ENCODE data around the gene CTIF.

Gene CTIF

DNA sequence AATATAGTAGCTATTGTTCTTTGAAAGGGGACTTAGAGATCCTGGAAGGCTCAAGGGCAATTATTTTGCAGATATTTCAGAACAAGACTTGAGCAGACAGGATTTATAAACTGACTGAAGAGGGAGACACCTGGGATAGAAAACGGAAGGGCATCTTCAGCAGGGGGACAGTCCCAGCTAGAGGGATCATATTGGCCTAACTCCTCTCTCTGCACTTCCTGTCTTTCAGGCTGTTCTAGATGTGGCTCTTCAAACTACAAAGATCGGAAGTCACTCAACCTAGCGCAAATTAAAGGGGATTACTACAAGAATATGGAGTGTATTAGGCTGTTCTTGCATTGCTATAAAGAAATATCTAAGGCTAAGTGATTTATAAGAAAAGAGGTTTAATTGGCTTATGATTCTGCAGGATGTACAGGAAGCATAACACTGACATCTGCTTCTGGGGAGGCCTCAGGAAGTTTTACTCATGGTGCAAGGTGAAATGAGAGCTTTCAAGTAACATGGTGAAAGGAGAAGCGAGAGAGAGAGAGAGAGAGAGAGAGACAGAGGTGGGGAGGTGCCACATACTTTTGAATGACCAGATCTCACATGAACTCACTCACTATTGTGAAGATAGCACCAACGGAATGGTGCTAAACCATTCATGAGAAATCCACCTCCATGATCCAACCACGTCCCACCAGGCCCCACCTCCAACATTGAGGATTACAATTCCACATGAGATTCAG lies 5.3 kb upstream of the CTIF start:
- no peak for DNase-seq

DNA sequence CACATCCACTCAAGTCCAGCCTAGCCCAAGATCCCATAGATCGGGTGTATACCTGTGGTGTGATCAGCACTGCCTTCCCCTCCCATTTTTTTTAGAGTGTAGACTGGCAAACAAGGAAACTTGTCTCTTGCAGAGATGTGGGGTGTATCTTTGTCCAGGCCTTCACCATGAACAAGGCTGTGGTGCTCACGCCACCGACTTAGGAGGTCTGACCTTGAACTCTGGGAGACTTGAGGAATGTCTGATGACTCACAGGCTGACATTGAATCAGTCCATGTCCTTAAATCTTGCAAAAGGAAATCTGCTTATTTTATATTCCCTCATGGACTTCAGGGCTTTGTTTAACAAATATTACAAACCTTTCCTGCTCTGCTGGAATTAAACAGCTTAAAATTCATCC lies 4.5 kb upstream of the CTIF start:
- DNase-seq = no peak

DNA sequence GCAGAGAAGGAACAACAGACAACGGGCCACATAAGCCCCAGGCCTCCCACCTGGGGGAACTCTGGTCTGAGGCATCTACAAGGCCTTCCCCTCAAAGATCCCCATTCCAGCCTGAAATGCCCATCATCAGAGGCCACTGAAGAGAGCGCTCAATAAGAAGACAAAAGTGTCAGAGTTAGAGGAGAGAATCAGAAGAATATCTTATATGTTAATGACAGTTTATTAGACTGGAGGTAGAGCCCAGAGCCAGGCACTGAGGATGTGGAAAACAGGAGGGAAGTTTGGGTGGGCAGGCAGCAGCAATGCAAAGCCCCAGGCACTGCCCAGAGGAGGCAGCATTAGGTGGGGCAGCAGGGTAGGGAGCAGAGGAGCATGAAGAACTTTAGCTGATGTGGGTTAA lies 2.9 kb upstream of the CTIF start:
- DNase-seq = no peak

DNA sequence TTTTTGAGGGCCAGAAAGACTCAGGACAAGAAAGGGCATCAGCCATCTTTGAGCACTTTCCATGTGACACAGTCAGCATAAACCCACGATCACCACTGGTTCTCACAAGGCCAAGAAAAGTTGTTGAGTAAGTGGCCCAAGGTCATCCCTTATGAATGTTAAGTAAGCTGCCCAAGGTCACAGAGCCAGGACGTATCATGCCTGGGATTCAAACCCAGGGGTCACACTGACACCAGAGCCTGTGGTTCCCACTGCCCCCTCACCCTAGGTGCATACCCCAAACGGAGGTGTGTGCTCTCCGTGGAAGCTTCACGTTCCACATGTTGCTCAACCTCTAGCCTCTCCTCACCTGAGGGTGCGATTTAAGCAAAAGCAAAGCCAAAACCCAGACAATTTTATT lies 2.3 kb upstream of the CTIF start:
- no peak for DNase-seq

DNA sequence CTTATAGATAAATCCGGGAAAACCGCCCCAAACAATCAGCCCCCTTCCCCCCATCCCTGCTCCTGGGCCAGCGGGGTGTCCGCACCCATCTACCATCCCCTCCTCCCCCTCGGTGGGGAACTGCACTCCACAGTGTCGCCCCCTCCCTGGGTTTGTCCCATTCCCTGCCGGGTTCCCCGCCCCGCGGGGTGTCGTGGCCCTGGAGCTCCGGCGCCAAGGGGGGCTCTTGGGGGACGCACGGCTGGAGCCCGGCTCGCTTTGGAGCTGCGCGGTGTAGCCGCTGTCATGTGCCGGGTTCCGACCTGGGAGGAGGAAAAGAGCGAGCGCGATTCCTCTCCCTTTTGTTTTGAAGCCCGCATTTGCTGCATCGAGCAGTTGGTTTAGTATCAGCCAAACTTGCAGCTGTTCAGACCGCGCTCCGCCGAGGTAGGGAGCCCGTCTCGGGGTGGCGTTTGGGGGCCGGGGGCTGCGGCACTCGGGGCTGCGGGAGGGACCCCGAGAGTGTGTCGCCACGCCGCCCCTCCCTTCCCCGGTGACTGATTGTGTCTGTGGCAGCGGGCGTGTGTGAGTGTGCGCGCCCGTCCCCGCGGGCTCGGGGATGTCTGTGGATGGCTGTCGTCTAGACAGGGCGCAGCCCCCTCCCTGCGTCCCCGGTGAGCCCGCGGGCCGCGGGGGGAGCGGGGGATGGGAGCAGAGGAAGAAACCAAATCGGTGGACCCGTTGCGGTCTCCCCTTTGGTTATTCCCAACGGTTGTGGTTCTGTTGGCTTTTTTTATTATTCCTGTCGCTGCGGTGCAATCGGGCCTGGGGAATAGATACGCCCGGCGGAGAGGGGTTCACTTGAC lies 797 bp downstream of the CTIF start:
- DNase-seq = no peak

DNA sequence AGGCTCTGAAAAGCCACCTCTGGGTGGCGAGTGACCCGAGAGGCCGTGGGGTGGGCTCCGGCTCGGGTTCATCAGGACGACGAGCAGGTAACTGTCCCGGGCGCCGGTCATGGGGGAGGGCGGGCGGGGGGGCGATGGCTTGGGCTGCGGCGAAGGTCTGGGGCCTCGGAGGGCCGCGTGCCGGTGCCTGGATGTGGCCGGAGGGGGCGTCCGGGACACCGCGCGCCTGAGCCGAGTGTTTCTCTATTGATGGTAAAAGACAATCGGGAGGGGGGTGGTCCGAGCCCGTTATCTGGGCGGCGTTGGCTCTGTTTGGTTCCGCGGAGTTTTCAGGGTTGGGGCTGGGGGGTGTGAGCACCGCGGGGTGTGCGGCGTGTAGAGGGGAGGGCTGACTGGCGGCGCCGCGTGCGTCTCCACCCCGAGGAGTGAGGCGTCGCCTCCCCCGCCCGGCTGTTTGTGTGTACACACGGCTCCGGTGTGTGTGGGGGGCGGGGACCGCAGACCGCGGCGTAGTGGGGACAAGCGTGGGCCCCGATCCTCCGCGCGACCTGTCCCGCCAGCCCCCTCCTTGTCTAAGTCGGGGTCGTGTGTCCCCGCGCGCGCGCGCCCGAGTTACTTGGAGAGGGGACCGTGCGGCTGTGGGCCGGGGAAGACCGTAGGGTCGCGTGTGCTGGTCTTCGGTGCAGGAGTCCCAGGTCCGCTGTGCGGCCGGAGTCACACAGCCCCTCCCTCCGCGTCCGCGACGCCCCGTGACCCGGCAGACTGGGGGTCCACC lies 1.6 kb downstream of the CTIF start:
- DNase-seq = no peak

DNA sequence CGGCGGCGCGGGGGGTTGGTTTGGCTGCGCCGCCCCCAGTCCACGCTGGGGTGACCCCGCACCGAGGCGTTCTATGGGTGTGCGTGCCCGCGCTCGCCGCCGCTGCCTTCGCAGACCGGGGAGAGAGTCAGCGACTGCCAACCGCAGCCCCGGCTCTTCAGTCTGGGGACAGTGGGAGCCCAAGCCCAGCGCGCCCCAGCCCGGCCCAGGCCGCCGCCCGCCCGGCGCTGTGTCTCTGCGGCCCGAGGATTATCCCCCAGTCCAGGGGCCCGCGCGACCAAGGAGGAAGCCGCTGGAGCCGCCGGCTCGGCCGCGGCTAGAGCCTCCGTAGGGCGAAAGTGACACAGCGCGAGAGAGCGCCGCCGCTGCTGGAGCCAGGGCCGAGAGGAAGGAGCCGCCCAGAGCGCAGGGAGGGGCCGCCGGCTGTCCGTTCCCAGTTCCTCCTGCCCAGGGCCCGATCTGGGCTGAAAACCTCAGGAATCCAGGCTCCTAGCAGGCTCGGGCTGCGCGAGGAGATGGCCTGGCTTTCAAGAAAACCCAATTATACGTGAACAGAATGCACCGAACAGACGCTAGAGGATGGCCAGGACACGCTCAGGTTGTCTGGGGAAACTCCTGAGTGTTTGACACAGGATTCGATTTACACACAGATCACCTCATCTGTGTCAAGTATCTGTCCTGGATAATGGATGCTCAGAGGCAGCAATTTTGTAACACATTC lies 2.4 kb downstream of the CTIF start:
- DNase-seq = no peak

DNA sequence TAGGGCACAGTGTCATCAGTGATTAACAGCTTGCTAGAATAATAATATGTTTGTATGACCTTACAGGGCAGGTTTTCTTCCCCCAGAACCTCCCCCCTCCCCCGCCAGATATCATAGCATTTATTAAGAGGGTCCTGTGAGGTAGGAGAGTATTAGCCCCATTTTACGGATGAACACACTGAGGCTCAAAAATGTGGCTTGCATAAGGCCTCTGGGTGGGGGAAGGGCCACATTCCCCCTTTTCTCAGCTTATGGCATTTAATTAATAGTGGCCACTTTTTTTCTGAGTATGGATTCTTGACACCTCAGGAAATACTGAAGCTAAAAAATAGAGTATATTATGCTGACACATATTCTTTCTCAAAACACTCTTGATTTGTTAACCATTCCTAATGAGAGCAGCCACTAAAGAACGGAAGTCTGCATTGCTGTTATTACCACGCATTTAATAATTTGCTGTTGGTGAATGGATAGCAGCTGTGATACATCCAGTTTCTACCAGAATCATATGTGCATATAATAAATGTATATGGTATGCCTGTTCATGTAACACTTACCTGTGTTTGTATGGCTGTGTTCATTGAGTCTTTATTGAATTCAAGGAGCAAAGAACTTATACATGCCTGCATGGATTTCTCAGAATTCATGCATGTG lies 3.0 kb downstream of the CTIF start:
- DNase-seq = no peak

DNA sequence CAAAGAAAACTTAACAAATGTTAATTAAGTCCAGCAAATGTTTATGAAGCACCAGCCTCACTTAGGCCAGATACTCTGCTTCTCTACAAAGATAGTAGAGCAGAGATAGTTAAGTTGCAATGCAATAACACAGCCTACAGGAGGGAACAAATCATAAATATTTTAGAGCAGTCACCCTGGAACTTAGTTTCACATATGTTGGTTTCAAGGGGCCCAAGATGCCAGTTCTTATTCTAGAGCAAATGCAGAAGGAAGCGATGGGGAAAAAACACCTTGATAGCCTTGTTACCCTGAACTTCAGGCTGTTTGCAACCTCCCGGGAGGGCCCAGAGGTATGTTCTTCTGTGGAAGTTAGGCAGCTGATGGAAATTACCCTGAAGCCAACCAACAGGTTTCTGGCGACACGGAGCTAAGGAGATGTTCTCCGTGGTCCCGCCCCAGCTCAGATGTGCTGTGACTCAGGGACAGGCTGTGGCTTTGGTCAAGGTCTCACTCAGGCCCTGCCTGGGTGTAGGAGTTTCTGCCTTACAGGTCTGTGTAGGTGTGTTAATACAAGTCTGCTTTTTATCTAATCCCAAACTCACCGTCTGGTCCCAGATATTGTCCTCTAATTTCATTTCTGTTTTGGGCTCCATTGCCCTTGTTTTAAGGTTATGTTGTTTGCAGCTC lies 3.8 kb downstream of the CTIF start:
- no peak for DNase-seq

DNA sequence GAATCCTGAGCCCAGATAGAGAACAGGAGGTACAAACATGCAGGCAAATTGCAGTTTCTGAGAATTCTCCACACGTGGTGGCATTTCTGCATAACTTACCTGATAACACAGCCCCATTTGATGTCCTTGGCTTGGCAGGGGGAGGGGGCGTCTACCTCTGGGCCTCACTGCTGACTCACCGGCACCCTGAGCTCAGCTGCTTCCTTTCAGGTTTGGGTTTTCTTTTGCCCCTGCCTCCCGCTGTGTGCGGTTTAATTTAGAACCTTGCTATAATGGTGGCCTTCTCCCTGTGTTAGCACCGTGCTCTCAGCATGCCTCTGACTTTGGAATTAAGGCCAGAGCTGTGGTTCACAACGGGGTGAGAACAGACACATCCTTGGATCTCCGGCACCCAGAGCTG lies 4.4 kb downstream of the CTIF start:
- DNase-seq = no peak

DNA sequence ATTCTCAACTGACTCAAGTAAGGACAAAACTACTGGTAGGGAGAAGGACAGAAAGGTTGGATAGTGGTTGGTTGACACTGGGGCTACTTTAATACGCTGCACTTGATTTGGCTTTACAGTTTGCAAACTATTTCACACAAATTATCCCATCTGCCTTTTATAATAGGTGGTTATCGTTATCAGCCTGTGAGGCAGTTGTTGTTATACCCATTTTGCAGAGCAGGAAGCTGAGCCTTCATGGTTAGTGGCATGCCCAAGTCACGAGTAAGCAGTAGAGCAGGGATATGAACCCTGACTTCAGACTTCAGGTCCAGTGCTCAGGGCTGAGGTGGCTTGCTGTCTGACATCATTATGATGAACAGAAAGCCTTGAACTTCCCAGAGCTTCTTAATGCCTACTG lies 5.3 kb downstream of the CTIF start:
- no peak for DNase-seq

DNA sequence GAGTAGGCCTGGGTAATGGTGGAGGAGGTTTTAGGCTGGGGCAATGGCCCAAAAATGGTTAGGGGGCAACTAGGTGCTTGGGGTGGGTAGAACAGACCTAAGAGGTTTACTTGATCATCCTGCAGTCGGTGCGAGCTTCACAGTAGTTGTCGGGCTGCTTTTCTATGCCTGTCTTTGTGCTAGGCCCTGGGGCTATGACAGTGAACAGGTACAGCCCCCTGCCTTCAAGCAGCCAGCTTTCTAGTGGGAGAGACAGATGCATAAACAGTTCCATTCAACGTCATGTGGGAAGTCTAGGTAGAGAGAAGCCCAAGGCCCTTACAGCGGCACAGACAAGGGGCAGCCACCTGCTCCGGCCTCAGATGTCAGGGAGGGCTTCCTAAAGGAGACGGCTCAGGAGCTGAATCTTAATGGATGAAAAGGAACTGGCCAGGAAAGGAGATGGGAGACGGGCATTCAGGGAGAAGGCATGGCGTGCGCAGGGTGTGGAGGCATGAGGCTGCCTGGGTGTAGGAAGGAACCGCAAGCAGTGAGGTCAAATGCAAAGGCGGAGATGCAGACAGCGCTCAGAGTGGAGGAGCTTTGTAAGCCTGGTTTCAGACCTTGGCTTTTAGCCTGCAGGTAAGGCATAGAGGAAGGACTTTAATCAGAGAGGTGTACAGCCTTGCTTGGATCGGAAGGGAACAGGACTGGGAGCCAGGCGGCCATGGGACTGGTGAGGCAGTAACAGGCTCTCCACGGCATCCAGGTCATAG lies 6.0 kb downstream of the CTIF start:
- DNase-seq = no peak

DNA sequence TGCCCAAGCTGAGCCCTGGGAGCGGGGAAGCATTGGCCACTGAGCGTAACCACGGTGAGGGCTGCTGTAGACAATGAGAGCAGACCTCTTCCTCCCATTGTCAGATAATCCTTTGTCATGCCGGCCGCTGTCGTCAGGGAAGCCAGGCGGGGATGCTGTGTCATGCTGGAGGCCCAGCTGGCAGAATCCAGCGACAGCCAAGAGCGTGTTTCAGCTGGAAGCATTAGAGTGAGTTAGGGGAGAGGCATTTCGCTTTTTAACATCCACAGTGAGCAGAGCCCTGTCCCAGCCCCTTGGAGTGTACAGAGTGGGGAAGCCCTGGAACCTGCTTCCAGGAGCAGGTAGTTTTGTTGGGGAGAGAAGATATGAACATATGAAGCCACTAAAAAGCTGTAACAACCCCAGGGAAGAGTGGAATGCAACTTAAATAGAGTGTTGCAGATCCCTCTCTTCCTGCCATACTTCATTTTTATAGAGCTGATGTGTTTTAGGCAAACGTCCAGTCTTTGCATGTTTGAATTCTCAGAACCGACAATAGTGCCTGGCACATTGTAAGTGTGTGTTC lies 7.0 kb downstream of the CTIF start:
- no peak for DNase-seq

DNA sequence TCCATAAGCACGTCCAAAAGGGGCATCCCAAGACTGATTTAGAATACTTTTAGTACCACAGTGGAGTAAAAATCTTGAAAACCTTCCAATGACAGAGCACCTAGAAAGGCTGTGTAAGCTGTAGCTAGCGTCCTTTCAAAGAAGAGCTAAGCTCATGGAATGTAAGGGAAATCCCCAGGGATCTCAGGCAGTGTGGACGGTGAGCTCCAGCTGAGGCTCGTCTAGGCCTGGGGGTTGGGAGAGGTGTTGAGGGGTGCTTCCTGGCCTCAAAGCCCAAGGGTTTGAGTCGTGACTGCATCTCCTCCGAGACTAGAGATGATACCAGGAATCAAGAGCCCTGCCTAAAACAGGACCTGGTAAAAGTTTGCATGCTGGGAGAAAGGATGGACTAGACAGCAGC lies 7.6 kb downstream of the CTIF start:
- no peak for DNase-seq

DNA sequence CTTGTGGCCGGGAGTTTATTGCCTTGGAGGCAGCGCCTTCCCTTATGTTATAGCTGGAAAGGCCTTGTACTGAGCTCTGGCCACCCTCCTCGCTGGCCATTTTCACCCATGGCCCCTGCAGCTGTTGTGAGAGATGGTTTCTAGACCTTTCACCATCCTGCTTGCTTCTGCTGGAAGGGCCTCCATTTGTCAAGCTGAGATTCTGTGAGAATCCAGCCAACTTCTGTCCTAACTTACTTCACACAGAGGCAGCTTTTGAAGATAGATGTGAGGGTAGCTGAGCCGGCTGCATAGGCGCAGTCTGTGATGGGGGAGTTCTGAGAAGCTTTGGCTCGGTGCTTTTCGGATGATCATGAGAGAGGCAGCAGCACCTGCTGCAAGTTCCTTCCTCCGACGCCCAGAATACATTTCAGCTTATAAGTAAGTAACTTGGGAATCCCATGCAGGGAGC lies 8.7 kb downstream of the CTIF start:
- DNase-seq = no peak

DNA sequence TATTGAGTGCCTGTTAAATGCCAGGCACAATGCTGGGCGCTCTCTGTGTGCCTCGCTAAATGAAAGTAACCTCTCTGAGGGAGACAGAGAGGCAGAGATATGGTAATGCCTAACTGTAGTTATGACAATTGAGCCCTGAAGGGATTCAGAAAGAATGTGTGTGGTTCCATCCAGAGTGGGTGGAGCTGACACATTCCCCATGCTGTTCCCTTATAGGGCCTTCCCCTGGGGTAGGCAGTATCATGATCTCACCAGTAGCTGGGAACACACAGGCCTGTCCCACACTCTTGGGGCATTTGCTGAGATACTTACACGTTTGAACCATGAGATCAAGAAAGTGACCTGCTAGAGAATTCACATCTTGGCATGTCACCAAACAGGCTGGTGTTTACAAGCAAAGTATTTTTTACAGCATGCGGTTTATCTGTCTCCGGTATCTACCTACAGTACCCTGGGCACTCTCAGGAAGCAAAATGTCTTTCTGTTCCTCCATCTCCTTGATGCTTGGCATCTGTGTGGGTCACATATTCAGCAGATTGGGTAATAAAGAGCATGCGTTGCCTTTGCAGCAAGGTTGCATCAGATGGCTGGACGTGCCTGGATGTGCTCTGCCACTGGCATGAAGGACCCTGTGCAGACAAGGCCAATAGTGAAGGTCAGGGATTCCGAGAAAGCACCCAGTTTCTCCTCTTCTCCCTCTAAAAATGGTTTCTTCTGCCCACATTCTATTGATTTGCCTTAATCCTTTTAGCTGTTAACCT lies 9.4 kb downstream of the CTIF start:
- DNase-seq = no peak

DNA sequence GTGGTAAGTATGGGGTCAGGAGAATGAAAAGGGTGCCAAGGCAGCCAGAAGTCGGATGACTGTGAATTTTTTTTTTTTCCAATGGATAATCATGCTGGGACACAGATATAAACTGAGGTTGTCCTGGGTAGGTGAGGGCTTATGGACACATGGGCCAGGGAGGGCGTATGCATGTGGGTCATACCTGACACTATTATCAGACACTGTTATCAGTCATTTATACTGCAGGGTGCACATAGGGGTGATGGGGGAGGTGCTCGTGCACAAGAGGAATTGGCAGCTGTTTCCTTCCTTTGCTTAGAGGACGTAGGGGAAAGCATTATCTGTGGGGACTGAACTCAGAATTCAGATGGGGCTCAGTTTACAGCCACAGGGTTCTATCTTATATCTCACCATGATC lies 10.1 kb downstream of the CTIF start:
- no peak for DNase-seq

DNA sequence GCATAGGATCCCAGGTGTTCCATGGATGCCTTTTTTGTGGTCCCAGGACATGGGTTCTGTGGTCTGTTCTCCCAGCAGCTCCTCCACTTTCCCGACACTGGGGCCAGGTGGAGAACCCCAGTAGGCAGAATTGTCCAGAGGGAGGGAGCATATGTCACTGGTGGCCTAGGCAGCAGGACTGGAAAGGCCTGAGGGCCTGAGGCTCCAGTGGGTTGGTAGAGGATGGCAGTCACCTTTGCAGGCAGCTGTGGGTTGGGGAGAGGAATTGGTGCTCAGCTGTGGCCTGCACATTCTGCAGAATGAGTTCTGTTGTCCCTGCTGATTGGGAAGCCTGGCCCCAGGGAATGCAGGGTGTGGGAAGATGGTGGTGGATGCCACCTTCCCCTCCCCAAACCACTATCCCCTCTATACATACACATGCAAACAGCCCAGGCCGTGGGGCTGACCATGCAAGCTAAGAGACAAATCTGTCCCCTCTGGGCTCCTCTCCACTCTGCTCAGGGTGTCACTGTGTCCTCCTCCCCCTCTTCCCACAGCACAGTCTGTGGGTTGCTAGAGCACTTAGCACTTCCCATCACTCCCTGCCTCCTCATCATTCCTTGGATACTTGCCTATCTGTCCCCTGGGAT lies 11.4 kb downstream of the CTIF start:
- DNase-seq = no peak

DNA sequence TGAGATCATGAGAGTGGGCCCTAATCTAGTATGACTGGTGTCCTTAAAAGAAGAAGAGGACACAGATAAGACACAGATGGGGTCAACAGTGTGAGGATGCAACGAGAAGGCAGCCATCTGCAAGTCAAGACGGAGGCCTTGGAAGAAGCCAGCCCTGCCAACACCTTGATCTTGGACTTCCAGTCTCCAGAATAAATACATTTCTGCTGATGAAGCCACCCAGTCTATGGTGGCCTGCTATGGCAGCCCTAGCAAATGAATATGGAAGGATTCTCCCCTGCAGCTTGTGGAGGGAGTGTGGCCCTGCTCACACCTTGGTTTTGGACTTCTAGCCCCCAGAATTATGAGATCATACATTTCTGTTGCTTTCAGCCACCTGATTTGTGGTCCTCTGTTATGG lies 12.3 kb downstream of the CTIF start:
- no peak for DNase-seq

DNA sequence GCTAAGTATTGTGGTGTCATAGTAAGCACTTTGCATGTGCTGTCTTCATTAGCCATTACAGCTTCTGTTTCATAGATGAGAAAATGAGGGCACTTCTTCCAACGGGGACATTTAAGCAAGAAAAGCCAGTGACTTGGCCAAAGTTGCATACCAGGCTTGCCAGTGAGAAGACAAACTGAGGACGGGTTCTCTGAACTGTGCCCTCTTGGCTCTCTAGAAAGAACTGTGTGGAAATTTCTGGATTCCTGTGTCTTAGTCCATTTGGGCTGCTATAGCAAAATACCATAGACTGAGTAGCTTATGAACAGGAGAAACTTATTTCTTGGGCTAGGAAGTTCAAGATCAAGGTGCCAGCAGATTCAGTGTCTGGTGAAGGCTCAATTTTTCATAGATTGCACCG lies 13.3 kb downstream of the CTIF start:
- no peak for DNase-seq

Measured in NCI-H2029 treated with DMSO at 0.1 percent for 48 hours (cell line).